ENCODE results near the gene PDE4D.
"Not testable (repeated sequence)": the region's sequence is repeated elsewhere in the genome, so short reads cannot be mapped to it uniquely, and the experiment has no call there.

PDE4D gene

GRCh38 chr5:59575648-59576445 is 317.7 kb downstream of the PDE4D start:
- no peak for DNase-seq

GRCh38 chr5:59573509-59573908 is 320.0 kb downstream of the PDE4D start:
- DNase-seq, result not testable (repeated sequence)

GRCh38 chr5:59571067-59571466 is 322.5 kb downstream of the PDE4D start:
- no peak for DNase-seq

GRCh38 chr5:59569608-59570334 is 323.8 kb downstream of the PDE4D start:
- DNase-seq, result no peak

GRCh38 chr5:59569158-59569557 is 324.4 kb downstream of the PDE4D start:
- no peak for DNase-seq

GRCh38 chr5:59568161-59568560 is 325.4 kb downstream of the PDE4D start:
- no peak for DNase-seq

- DNase-seq, result no peak
Observed at GRCh38 chr5:59565551-59565950, 328.0 kb downstream of the PDE4D start.

- no peak for DNase-seq
Observed at GRCh38 chr5:59564895-59565294, 328.6 kb downstream of the PDE4D start.

GRCh38 chr5:59562756-59563389 is 330.7 kb downstream of the PDE4D start:
- no peak for DNase-seq

GRCh38 chr5:59560553-59560952 is 333.0 kb downstream of the PDE4D start:
- no peak for DNase-seq

- DNase-seq, result no peak
Observed at GRCh38 chr5:59559847-59560246, 333.7 kb downstream of the PDE4D start.

- no peak for DNase-seq
Observed at GRCh38 chr5:59559323-59559722, 334.2 kb downstream of the PDE4D start.

- no peak for DNase-seq
Observed at GRCh38 chr5:59558501-59558900, 335.0 kb downstream of the PDE4D start.

- no peak for DNase-seq
Observed at GRCh38 chr5:59557572-59557971, 336.0 kb downstream of the PDE4D start.

GRCh38 chr5:59555596-59555995 is 337.9 kb downstream of the PDE4D start:
- no peak for DNase-seq

GRCh38 chr5:59554501-59554900 is 339.0 kb downstream of the PDE4D start:
- no peak for DNase-seq

- DNase-seq, result no peak
Observed at GRCh38 chr5:59553992-59554391, 339.5 kb downstream of the PDE4D start.

- no peak for DNase-seq
Observed at GRCh38 chr5:59548807-59549357, 344.6 kb downstream of the PDE4D start.

- no peak for DNase-seq
Observed at GRCh38 chr5:59547731-59548130, 345.8 kb downstream of the PDE4D start.

- no peak for DNase-seq
Observed at GRCh38 chr5:59544573-59544972, 349.0 kb downstream of the PDE4D start.

- DNase-seq, result no peak
Observed at GRCh38 chr5:59543821-59544442, 349.6 kb downstream of the PDE4D start.

- DNase-seq, result no peak
Observed at GRCh38 chr5:59542851-59543820, 350.4 kb downstream of the PDE4D start.
